Measurements from ENCODE around the gene LEMD2.
"Not testable (repeated sequence)": the region's sequence is repeated elsewhere in the genome, so short reads cannot be mapped to it uniquely, and the experiment has no call there.

The LEMD2 gene

DNA sequence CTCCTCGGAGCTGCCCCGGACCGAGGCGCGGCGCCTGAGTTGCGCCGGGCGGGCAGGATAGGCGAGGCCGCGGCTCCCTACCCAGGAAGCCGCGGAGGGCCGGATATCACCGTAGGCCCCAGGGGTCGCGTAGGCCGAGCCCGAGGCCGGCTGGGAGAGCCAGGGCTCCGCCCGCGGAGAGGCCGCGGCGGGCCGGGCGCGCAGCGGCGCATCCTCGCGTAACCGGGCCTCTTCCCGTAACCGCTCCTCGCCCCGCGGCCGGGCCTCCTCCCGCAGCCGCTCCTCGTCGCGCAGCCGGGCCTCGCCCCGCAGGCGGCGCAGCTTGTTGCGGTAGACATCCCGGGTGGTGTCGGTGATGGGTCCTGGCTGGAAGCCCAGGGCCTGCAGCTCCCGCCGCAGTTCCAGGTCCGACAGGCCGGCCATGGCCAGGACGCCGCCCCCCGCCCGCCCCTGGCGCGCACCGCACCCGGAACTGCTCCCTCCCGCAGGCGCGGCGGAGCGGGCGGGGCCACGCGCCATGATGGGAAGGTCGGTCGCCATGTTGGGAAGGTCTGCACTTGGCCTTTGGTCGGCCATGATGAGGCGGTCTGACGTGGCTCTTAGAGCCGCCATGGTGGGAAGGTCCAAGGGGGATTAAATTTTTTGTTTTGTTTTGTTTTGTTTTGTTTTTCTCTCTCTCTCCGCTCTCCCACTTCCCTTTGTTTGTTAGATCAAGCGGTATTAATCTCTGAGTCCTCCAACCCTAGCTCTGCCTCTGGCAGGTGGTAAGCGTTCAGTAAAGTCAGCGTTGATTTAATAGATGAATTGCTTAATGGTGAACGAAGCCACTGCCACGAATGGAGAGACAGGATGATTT lies at the start of gene LEMD2:
LEMD2 (minus strand) TSS at position 437 of the 856 bp plus-strand sequence; CDS start at position 423, 14 bp downstream.
- DNase-seq: peak; percentile 70

DNA sequence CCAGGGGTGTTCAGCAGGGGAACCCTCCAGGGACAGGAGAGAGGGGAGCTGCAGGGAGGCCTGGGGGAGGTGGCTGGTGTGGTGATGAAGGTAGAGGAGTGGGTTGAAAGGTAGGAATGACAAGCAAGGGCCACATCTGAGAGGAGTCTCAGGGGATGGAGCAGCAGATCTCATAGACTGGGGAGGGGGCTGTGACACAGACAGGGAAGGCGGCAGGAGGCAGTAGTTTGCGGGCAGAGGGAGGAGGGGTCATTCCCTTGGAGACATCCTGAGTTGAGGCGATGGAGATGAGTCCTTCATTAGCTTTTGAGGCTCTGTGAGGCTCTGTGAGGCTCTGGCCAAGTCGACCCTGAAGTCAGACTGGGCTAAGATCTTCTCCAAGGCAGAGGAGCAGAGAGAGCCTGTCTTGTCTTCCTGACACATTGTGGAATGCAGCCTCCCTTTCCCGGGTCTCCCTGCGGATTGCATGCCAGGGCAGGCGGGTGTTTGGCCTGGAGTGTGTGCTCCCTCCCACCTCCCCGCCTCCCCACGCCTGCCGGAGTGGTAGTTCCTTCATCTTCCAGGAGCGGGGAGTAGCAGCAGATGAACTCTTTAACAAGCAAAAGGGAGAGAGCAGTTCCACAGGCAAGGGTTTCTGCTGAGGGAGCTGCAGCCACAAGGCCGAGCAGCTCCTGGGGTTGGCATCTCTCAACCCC lies 49.2 kb upstream of the LEMD2 start:
- DNase-seq: no peak

DNA sequence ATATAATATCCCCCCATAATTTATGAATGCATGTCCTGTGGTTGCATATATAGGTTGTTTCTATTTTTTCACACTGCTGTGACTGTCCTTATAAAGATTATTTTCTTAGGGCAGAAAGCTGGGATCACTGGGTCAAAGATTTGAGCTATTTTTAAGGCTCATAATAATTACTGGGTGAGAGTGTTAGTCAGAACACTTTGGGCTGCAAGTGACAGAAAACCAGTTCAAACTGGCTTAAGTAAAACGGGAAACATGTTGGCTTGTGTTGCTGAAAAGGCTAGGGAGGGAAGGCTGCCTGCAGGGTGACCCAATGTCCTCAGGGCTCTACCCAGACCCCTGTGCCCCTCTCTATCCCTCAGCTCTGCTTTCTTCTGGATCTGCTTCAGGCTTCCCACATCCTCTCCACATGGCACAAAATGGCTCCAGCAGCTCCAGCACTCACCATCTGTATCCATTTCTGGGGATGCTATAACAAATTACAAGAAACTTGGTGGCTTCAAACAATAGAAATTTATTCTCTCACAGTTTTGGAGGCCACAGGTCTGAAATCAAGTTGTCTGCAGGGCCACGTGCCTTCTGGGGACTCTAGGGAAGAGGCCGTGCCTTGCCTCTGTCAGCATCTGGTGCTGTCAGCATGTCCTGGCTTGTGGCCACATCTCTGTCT lies 48.0 kb upstream of the LEMD2 start:
- DNase-seq: no peak

DNA sequence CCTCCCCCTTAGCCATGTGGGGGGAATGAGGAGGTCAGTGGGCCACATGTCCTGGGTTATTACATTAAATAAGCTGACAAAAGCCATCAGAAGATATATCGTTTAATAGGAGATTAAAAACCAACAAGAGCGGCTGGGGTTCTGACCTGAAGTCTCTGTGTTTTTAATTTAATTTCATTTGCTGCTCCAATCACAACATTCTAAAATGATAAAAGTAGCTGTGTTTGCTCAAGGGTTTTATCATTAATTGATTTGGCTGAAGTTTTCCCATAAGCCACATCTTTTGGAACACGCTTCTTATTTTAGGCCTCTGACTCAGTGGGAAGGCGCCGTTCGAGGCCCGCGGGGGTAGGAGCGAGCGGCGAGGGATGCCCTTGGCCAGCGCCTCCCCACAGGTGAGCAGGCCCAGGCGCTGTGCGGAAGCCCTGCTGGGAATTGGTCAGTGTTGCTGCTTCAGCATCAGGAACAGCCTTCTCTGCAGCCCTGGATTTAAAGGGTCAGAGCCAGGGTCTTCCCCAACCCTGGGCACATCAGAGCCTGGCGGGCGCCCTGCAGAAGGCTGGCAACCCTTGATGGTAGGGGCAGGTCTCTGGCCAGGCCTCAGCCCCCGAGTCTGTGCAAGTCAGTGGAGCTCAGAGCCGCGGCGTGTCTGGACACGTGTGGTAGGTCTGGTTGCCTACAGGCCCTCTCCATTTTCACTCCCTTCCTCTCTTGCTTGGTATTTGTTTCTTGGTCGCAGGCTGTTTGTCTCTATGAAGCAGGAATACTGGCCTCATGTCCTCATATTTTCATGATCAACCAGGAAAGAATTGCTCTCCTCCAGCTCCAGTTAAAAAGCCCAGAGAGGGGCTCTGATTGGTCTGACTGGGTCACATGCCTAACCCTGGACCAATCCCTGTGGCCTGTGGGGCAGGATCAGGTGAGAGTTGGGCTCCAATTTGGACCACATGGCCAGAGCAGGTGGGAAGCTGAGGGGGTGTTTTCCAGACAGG lies 45.8 kb upstream of the LEMD2 start:
- no peak for DNase-seq

DNA sequence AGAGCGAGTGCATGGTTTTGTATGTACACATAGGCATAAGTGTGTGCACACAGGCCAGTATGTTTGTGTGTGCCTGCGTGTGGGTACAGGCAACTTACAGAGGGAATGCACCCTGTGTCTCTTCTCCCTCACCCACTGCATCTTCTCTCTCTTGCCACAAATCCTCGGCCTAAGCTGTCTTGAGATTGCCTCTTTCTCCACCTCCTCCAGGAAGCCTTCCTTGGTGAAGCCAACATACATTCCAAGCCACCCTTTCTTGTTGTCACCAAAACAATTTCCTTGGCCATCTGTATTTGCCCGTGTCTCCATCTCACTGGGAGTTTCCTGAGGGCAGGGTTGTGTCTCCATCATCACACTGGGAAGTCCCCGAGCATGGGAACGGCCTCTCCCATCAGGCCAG lies 44.7 kb upstream of the LEMD2 start:
- DNase-seq: no peak

DNA sequence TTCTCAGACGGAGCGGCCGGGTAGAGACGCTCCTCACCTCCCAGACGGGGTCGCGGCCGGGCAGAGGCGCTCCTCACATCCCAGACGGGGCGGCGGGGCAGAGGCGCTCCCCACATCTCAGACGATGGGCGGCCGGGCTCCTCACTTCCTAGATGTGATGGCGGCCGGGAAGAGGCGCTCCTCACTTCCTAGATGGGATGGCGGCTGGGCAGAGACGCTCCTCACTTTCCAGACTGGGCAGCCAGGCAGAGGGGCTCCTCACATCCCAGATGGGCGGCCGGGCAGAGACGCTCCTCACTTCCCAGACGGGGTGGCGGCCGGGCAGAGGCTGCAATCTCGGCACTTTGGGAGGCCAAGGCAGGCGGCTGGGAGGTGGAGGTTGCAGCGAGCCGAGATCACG lies 43.9 kb upstream of the LEMD2 start:
- not testable (repeated sequence) for DNase-seq

DNA sequence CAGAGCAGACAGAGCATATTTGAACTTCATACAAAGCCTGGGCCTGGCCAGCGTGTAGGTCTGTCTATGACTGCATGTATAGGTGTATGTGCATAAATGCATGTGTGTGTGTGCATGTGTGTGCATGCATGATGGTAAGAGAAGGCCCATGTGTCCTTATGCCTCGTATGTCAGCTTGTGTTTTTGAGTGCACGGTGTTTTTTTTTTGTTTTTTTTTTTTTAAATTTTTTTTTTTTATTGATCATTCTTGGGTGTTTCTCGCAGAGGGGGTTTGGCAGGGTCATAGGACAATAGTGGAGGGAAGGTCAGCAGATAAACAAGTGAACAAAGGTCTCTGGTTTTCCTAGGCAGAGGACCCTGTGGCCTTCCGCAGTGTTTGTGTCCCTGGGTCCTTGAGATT lies 42.8 kb upstream of the LEMD2 start:
- DNase-seq: not testable (repeated sequence)

DNA sequence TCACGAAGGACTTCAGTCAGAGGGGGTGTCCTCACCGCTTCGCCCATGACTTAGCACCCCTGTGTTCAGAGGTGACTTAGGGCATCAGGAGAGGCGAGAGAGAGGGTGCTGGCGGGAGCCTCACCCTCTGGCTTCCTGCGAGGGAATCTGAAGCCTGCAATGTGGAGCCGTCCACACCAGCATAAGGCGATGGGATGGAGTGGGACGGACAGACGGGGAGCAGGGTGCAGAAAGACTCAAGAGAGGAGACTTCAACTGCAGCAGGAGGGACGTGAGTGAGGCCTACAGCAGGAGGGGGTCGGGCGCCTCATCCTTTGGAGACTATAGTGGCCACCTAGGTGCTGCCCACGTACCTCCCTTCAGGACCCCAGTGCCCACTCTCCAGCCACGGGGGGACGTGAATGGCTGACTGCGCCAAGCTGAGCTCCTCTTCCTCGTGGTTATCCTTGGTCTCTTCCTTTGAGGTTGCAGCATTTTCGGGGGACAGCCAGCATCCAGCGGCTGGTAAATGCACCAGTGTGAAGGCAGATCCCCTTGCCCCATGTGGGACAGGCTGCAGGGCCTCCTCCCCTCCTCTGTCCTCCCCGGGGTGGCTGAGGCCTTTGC lies 41.8 kb upstream of the LEMD2 start:
- DNase-seq: no peak

DNA sequence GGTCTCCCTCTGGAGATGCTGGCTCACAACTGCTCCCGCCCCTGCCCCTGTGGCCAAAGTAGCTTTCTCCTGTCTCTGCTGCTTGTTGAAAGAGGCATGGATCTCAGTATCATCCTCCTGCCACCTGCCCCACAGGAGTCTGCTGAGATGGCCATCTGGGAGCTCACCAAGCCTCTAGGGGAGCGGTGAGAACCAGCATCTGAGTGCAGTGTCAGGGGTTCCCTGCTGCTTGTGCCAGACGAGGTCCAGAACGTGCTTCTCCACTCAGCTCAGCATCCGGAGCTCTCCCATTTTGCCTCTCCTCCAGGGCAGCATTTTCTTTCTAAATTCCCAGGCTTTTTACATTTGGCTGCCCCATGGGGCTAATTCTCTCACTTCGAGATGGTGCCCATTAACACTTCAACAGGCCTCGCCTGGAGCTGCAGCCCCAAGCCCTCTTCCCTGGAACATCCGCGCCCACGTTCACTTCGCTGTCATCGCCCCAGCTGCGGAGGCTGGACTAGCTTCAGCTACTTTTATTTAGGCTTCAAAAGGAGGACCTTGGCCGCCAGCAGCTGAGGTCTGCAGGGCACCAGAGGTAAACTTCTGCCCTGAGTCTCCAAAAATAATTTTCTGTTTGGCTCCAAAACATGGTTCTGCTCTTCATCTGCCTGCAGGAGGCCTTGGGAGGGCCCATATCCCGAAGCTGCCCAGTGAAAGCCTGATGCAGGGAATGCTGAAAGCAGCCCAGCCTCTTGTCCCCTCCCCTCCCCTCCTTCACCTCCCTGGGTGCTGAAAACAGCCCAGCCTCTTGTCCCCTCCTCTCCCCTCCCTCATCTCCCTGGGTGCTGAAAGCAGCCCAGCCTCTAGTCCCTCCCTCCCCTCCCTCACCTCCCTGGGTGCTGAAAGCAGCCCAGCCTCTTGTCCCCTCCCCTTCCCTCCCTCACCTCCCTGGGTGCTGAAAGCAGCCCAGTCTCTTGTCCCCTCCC lies 40.1 kb upstream of the LEMD2 start:
- DNase-seq: no peak

DNA sequence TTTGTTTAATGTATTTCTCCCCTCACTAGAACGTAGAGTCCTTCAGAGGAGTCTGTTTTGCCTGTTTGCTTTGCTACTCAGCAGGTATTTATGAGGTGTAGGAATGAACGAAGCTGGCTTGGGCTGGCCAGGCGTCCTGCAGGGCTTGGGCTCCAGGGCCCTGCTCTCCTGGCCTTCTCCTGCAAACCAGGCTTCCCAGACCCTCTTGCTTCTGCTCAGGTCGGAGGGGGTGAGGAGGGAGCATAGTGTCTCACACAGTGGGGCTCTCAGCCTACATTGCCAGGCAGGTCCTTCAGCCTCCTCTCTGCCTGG lies 39.5 kb upstream of the LEMD2 start:
- DNase-seq: no peak

DNA sequence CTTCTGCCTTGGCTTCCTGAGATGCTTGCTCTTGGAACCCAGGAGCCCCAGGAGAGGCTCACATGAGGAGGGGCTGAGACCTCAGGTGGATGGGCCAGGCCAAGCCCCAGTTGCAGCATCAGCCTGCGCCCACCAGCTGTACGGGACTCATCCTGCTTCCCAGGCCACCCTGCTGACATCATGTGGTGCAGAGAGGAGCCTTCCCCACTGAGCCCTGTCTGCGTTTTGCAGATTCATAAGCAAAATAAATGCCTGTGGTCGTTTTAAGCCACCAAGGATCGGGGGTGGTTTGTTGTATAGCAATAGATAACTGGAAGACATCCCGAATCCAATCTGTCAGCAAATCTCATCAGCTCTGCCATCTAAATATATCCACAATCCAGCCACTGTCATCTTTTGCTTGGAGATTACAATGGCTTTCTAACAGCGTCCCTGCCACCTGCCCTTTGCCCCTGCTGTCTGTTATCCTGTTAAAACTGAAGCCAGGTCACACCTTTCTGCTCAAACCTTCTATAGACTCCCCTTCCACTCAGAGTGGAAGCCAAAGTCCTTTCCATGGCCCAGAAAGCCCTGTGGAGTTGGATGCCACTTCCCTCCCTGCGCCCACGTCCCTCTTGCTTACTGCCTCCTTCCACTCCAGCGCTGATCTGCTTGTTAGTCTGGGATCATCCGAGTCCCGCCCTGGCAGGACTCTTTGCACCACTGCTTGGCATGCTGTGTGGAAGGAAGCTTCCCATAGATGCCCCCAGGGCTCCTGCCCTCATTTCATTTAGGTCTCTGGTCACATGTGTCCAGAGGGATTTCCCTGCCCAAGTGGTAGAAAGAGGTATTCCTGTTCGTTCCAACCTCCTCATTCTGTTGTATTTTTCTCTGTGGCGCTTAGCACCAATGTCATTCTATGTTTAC lies 38.9 kb upstream of the LEMD2 start:
- peak; percentile 39 for DNase-seq

DNA sequence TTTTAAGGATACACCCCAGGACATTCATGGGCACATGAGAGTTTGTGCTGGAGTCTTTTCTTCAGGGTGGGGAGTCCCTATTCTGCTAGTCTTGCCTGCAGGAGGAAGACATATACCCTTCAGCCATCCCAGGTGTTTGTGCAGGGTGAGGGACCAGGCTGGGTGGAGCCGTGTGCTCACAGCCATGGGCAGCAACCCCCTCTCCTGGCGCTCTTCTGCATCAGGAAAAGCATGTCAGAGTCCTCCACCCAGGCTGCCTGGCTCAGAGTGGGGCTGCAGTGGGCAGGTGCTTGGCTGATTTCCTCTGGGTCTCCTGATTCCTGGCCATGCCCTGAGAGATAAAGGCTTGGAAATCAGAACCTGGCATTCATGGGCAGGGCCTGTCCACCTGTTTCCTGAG lies 37.6 kb upstream of the LEMD2 start:
- DNase-seq: peak; percentile 53

DNA sequence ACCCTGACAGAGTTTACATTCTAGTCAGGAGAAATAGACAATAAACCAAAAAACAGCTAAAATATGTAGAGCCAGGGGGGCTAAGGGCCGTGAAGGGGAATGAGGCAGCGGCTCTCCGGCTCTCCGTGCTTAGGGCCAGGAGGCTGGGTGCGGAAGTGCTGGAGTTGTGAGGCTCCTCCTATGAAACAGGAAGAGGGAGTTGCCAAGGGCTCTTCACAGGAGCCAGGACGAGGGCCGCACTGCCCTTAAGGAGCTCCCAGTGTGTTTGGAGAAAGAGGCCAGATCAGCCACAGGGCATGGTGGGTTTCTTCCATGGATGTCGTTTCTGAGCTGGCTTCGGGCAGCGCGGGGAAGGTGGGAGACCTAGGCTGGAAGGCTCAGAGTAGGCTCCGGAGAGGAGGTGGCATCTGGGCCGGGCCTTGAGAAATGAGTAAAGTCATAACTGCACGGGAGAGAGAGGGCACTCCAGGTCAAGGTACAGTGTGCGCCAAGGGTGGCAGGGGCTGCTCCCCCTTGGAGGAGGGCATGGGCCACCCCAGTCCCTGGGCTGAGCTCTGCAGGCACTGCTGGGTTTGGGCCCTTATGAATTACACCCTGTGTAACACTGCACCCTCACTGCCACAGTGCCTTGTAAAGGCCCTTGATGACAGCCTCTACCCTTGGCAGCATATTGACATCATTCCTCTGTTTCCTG lies 35.7 kb upstream of the LEMD2 start:
- peak; percentile 48 for DNase-seq

DNA sequence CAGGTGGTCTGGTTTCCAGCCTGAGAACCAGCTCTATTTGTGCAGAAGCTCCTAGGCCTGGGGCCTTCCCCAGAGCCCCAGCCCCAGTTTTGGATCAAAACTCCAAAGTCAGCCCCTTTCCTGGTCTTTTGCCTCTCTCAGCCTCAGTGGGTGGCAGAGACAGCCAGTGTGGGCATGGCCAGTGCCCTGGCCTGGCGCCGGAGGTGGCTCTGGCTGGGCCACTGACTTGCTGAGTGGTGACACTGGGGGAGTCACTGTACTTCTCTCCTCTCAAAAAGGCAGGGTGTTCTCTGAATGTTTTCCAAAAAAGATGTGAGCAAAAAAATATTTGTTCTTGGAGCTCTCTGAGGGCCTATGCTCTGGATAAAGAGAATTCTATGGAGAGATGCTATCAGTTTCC lies 34.9 kb upstream of the LEMD2 start:
- DNase-seq: no peak

DNA sequence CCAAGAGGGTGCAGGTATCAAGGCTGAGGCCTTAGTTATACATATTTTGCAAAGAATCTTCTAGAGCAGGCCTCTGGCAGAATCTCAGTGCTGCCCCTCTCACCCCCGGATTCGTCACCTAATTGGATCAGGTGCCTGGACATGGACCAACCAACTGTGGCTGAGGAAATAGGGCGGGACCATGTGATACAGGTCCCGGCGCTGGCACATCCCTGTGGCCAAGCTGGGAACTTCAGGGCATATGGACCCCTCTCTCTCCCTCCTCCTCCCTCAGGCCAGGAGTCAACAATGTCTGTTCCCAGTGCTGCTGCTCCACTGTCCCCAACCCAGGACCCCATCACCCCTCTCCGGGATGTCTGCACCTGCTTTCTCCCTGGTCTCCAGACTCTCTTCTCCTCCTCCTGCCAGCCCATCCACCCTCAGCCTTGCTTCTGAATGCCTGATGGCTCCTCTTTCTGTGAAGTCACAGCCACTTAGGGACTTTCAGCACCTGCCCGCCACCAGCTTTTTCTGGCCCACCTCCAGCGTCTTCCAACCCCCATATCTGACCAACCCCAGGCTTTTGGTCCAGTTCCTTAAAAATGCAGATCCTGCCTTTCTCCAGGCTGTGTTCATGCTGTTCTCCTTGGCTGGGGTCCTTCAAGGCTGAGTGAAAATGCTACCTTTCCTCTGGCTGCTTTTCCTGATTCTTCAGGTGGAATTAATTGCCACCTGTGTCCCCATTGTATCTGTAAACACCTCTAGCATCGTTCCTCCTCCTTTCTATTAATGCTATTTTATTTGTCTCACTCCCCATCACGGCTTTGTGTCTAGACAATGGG lies 33.9 kb upstream of the LEMD2 start:
- DNase-seq: peak; percentile 39

DNA sequence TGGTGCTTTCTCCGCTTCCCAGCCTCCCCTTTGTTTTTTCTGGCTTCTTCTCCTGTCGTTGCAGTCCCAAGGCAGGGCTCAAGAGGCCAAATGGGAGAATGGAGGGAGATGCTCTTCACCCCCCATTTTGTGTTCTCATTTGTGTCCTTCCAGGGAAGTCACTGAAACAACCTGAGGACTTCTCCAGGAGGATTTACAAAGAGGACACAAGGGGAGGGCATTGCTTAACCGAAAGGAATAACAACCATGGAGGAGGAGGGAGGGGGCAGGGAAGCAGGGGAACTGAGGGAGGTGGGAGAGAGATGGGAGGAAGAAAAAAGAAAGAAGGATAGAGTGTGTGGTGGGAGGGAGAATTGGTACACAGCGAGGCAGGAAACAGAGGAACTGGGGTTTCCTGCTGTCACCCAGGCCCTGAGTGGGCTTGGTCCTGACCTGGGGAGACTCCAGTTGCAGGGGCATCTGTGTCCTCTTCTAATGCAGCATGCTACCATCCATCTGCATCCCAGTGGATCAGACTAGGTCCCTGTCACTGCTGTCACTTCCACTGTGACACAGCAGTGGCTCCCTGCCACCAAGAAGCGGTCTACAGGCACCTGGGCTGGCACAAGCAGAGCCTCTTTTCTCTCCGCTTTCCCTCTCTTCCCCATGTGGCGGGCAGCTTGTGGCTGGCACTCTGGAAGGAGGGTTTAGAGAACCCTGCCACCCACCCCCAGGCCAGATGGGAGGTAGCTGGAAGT lies 32.0 kb upstream of the LEMD2 start:
- DNase-seq: no peak

DNA sequence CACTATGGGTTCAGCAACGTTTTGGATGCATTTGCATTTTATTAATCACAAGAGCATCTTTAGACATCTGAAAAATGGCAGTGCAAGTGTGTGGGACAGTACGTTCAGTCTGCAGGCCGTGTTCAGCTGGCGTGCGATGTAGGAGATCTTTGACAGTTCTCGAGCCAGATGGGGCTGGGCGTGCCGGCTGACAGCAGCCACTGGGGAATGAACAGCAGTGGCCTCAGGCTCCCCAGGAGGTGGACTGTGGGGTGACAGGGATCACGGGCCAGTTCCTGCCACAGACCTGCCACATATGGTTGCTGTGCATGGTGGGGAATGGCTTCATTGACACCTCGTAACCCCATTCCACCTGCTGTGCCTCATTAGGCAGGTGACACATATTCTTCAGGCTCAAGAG lies 31.3 kb upstream of the LEMD2 start:
- DNase-seq: no peak

DNA sequence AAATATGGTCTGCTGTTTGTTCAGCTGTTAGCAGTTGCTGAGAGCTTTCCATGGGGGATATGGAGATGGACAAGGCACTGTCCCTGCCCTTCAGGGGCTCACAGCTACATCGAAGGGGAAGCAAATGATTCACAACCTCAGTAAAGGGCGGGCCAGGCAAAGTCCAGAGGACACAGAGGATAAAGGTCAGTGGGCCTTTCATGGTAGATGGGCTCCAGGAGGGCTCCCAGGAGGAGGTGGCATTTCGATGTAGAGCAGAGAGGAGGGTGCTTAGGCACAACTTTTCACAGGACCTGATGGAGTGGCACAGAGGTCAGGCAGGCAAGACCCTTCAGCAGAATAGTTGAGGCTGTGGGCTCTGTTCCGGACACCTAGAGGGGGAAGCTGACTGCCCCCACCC lies 30.1 kb upstream of the LEMD2 start:
- no peak for DNase-seq

Data from NCI-H2029 treated with DMSO at 0.1 percent for 48 hours (cell line).